A549 (cell line): ENCODE data around the gene PDLIM1. TPM values are rescaled to one million over a fixed set of nuclear protein-coding genes. Genes with fewer than 3 reads are reported as not detected.
A peak's percentile ranks its signal among the peaks of the same experiment; 100 is the strongest.

Experiments used
- ATAC-seq, 2 experiments: fragments of 200-7000 bp in 1 of 2; fragments of >200 bp in 1 of 2; cut with Nextera tagmentation in 1 of 2; cut with Tn5 transposase in 1 of 2; 3 replicates each; pipeline versions ENCODE4 v1.8.0 to v1.9.1; 2018 to 2020; ENCODE audit warnings: mild to moderate bottlenecking in 1 of 2, moderate library complexity in 1 of 2
- CTCF ChIA-PET: fragments of 300-600 bp; sonication (Branson Sonifier 250); formaldehyde crosslinking; extraction: SDS; loops from one replicate; lab custom pipeline; 2021; ENCODE audit warnings: antibody characterized with exemption, inconsistent platforms; lab: Yijun Ruan, JAX
- POLR2A ChIA-PET: fragments of 350-600 bp; formaldehyde crosslinking; extraction: SDS; loops from one replicate; lab custom pipeline; 2021; ENCODE audit warnings: antibody characterized with exemption, inconsistent platforms; lab: Yijun Ruan, JAX
- DNase-seq, 2 experiments: peaks; one replicate each; pipeline versions ENCODE4 v3.0.0 to v3.0.0-alpha.2; 2011 to 2016; ENCODE audit warnings: low read depth in 1 of 2, low spot score in 1 of 2
- FAIRE-seq: peaks from 2 replicates; lab custom pipeline; 2011; peaks lifted over from hg19 to GRCh38; lab: Jason Lieb, UNC
- H3K27ac ChIP-seq, 2 experiments: fragments of >200 bp; sonication (Bioruptor Twin); formaldehyde crosslinking; 3 replicates each; pipeline ENCODE4 v1.5.1; 2016 to 2017
- H3K4me1 ChIP-seq: fragments of >200 bp; sonication (Bioruptor Twin); formaldehyde crosslinking; 3 replicates; pipeline ENCODE4 v1.6.1; 2016
- H3K4me2 ChIP-seq: fragments of >200 bp; sonication (Bioruptor Twin); formaldehyde crosslinking; 3 replicates; pipeline ENCODE4 v1.6.1; 2016
- H3K4me3 ChIP-seq: fragments of >200 bp; sonication (Bioruptor Twin); formaldehyde crosslinking; 3 replicates; pipeline ENCODE4 v1.5.1; 2016
- H3K9me3 ChIP-seq: fragments of >200 bp; sonication (Bioruptor Twin); formaldehyde crosslinking; 3 replicates; pipeline ENCODE4 v1.6.1; 2016
- BCL3 ChIP-seq: fragments of >200 bp; sonication (Bioruptor Twin); formaldehyde crosslinking; IDR thresholded peaks from 3 replicates; pipeline ENCODE4 v1.6.1; 2016
- BHLHE40 ChIP-seq: IDR thresholded peaks from 2 replicates; pipeline ENCODE4 v1.6.1; 2012; ENCODE audit warnings: low read depth, low read length, inconsistent platforms
- CHD2 ChIP-seq: fragments of 150-350 bp; IDR thresholded peaks from 2 replicates; pipeline ENCODE4 v1.6.1; 2014; ENCODE audit warnings: low read length; ENCODE audit not compliant: partially characterized antibody
- CHD4 ChIP-seq: fragments of 200-600 bp; sonication (generic); IDR thresholded peaks from 2 replicates; pipeline ENCODE4 v1.6.1; 2016; ENCODE audit warnings: antibody characterized with exemption, mild to moderate bottlenecking, borderline replicate concordance
- CTCF ChIP-seq: fragments of >200 bp; sonication (Bioruptor Twin); formaldehyde crosslinking; IDR thresholded peaks from 3 replicates; pipeline ENCODE4 v1.5.1; 2016
- EHMT2 ChIP-seq: fragments of 200-600 bp; sonication (generic); IDR thresholded peaks from 2 replicates; pipeline ENCODE4 v1.6.1; 2016; ENCODE audit warnings: antibody characterized with exemption, low read depth, mild to moderate bottlenecking, moderate library complexity
- HES2 ChIP-seq: fragments of >200 bp; sonication (Bioruptor Twin); formaldehyde crosslinking; IDR thresholded peaks from 2 replicates; pipeline ENCODE4 v1.6.1; 2016
- HEYL ChIP-seq: fragments of 250-450 bp; sonication (Bioruptor Pico); IDR thresholded peaks from 2 replicates; pipeline ENCODE4 v1.8.0; 2021; ENCODE audit warnings: mild to moderate bottlenecking, moderate library complexity
- HMGXB4 ChIP-seq: fragments of 250-450 bp; sonication (Bioruptor Pico); IDR thresholded peaks from 2 replicates; pipeline ENCODE4 v1.5.0; 2021; ENCODE audit warnings: mild to moderate bottlenecking, moderate library complexity, borderline replicate concordance
- HOXB5 ChIP-seq: fragments of 250-450 bp; sonication (Bioruptor Pico); IDR thresholded peaks from 2 replicates; pipeline ENCODE4 v1.5.0; 2020; ENCODE audit warnings: mild to moderate bottlenecking, moderate library complexity
- MAZ ChIP-seq: fragments of 150-350 bp; IDR thresholded peaks from 2 replicates; pipeline ENCODE4 v1.6.1; 2014; ENCODE audit warnings: antibody characterized with exemption, low read depth, low read length, borderline replicate concordance
- MYC ChIP-seq: IDR thresholded peaks from 2 replicates; pipeline ENCODE4 v1.6.1; 2012; ENCODE audit warnings: mild to moderate bottlenecking, inconsistent platforms, low read length, improper control_type of control experiment, borderline replicate concordance
- NR3C1 ChIP-seq: fragments of >200 bp; sonication (Bioruptor Twin); formaldehyde crosslinking; IDR thresholded peaks from 3 replicates; pipeline ENCODE4 v1.6.1; 2017
- PBX3 ChIP-seq: IDR thresholded peaks from 2 replicates; pipeline ENCODE4 v1.6.1; 2012
- POLR2AphosphoS2 ChIP-seq: conservative IDR thresholded peaks from 2 replicates; pipeline ENCODE4 v1.6.1; 2012; ENCODE audit warnings: low read length, improper control_type of control experiment, inconsistent platforms
- RAD21 ChIP-seq, 2 experiments: fragments of >200 bp in 1 of 2; sonication (Bioruptor Twin) in 1 of 2; formaldehyde crosslinking in 1 of 2; IDR thresholded peaks in 1 of 2; conservative IDR thresholded peaks in 1 of 2; 2 replicates in 1 of 2; 3 replicates in 1 of 2; pipeline ENCODE4 v1.6.1; 2012 to 2018; ENCODE audit warnings: inconsistent platforms in 1 of 2
- RARB ChIP-seq: fragments of 250-450 bp; sonication (Bioruptor Pico); IDR thresholded peaks from 2 replicates; pipeline ENCODE4 v1.8.0; 2021; ENCODE audit warnings: mild to moderate bottlenecking, moderate library complexity
- RFX5 ChIP-seq: fragments of 450-650 bp; IDR thresholded peaks from 2 replicates; pipeline ENCODE4 v1.7.1; 2014; ENCODE audit warnings: antibody characterized with exemption, mild to moderate bottlenecking, moderate library complexity
- RNF2 ChIP-seq: fragments of 200-600 bp; sonication (generic); IDR thresholded peaks from 2 replicates; pipeline ENCODE4 v1.6.1; 2016; ENCODE audit warnings: low read depth, mild to moderate bottlenecking, antibody characterized with exemption, moderate library complexity, borderline replicate concordance
- SREBF2 ChIP-seq: fragments of 450-650 bp; IDR thresholded peaks from 2 replicates; pipeline ENCODE4 v1.6.1; 2014; ENCODE audit warnings: mild to moderate bottlenecking, moderate library complexity
- USF2 ChIP-seq: fragments of 450-650 bp; IDR thresholded peaks from 2 replicates; pipeline ENCODE4 v1.6.1; 2014; ENCODE audit warnings: antibody characterized with exemption
- ZFP36 ChIP-seq: fragments of 450-650 bp; IDR thresholded peaks from 2 replicates; pipeline ENCODE4 v1.6.1; 2014; ENCODE audit warnings: borderline replicate concordance; ENCODE audit not compliant: partially characterized antibody
- whole genome bisulfite sequencing: methylation state at CpG from one replicate; pipeline ENCODE4 v1.1.6; 2017; ENCODE audit errors: missing lambda C conversion rate; 5-methylcytosine and 5-hydroxymethylcytosine counted together
- polyA plus RNA-seq, 4 experiments: library from polyadenylated mRNA; depleted of rRNA in 3 of 4; stranded (reverse); fragments of >200 nt; fragmentation: RNase III in 1 of 4; extraction: RNeasy Plus Mini Kit Qiagen cat#74134 plus additional on column Dnase treatment in 1 of 4; gene quantifications; 2 replicates in 3 of 4; 3 replicates in 1 of 4; pipeline ENCODE4 v1.2.3, GENCODE V29; 2011 to 2017
- TF ChIP-seq, protein P1 (sequence below): IDR thresholded peaks from 2 replicates; pipeline ENCODE4 v1.6.1; 2012; ENCODE audit warnings: low read depth, borderline replicate concordance
- TF ChIP-seq, protein P2 (sequence below): fragments of 200-600 bp; sonication (generic); IDR thresholded peaks from 2 replicates; pipeline ENCODE4 v1.6.1; 2016; ENCODE audit warnings: antibody characterized with exemption, mild to moderate bottlenecking, moderate library complexity

Gene PDLIM1
- polyA plus RNA-seq, 2 of the 4 experiments (the other 2 are of a cell fraction), result 92.5 to 128 TPM

GRCh38 chr10:95221124-95221523 lies 69.7 kb downstream of the PDLIM1 start (continued):
- no peak for TF ChIP-seq CHD2
- no peak for TF ChIP-seq EHMT2
- 0 out of 2 replicates have a peak, but pooled peaks have one; percentile 56 for TF ChIP-seq HOXB5
- no peak for TF ChIP-seq HMGXB4
- no peak for TF ChIP-seq MYC
- TF ChIP-seq RARB (CRISPR knock-in tag), result no peak
- TF ChIP-seq MAZ, result no peak
- no peak for TF ChIP-seq CHD4
- TF ChIP-seq RFX5, result no peak
- TF ChIP-seq SREBF2, result no peak
- no peak for TF ChIP-seq POLR2AphosphoS2
- no peak for TF ChIP-seq BCL3
- TF ChIP-seq RNF2, result no peak
- TF ChIP-seq PBX3, result no peak
- no peak for TF ChIP-seq BHLHE40
- TF ChIP-seq, protein P1, sequence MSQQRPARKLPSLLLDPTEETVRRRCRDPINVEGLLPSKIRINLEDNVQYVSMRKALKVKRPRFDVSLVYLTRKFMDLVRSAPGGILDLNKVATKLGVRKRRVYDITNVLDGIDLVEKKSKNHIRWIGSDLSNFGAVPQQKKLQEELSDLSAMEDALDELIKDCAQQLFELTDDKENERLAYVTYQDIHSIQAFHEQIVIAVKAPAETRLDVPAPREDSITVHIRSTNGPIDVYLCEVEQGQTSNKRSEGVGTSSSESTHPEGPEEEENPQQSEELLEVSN, result no peak
- no peak for TF ChIP-seq RAD21 (conservative IDR thresholded peaks at IDR 0.05 in 1 of 2, IDR thresholded peaks at IDR 0.05 in 1 of 2)
- no peak for TF ChIP-seq HEYL (CRISPR knock-in tag)
- no peak for TF ChIP-seq HES2
- no peak for TF ChIP-seq ZFP36
- TF ChIP-seq, all 56 proteins: peak for 10

GRCh38 chr10:95220539-95220938 lies 70.3 kb downstream of the PDLIM1 start:
- ChIA-PET POLR2A (no interaction called here), CTCF (interaction anchor here (1.4 to 7.5 kb wide), 2 partner anchors 22 to 142 kb away, joined by 3 to 41 read pairs; no protein-coding TSS in a partner anchor)
- peak; percentile 84 for FAIRE-seq
- peak overlapping the region; percentile 35; the same call in 2 of the 3 replicates for H3K4me2 ChIP-seq
- no peaks in the 10 kb centered on the region for H3K9me3 ChIP-seq
- WGBS, result 51% methylated on average over 3 of the region's 3 CpGs
- H3K4me1 ChIP-seq, result peaks cover 26% of the 10 kb centered on the region
- ATAC-seq, result no peak
- H3K27ac ChIP-seq, result peak overlapping the region; percentile 16 to 61; a peak in 3 of 6 replicates
- no peak for TF ChIP-seq NR3C1
- TF ChIP-seq, protein P2, sequence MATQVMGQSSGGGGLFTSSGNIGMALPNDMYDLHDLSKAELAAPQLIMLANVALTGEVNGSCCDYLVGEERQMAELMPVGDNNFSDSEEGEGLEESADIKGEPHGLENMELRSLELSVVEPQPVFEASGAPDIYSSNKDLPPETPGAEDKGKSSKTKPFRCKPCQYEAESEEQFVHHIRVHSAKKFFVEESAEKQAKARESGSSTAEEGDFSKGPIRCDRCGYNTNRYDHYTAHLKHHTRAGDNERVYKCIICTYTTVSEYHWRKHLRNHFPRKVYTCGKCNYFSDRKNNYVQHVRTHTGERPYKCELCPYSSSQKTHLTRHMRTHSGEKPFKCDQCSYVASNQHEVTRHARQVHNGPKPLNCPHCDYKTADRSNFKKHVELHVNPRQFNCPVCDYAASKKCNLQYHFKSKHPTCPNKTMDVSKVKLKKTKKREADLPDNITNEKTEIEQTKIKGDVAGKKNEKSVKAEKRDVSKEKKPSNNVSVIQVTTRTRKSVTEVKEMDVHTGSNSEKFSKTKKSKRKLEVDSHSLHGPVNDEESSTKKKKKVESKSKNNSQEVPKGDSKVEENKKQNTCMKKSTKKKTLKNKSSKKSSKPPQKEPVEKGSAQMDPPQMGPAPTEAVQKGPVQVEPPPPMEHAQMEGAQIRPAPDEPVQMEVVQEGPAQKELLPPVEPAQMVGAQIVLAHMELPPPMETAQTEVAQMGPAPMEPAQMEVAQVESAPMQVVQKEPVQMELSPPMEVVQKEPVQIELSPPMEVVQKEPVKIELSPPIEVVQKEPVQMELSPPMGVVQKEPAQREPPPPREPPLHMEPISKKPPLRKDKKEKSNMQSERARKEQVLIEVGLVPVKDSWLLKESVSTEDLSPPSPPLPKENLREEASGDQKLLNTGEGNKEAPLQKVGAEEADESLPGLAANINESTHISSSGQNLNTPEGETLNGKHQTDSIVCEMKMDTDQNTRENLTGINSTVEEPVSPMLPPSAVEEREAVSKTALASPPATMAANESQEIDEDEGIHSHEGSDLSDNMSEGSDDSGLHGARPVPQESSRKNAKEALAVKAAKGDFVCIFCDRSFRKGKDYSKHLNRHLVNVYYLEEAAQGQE, result no peak
- no peak for TF ChIP-seq USF2
- no peak for TF ChIP-seq MYC
- TF ChIP-seq EHMT2, result no peak
- TF ChIP-seq CTCF, result no peak
- H3K4me3 ChIP-seq, result no peak overlapping the region
- DNase-seq, result no peak
